HUES6 (cell line): ENCODE measurements around the gene DENND2A.
"Not testable (repeated sequence)": the region's sequence is repeated elsewhere in the genome, so short reads cannot be mapped to it uniquely, and the experiment has no call there.

Experiments
- H3K27ac ChIP-seq: 2 replicates; pipeline ENCODE4 v1.7.0; 2013; ENCODE audit warnings: low read depth, mild to moderate bottlenecking, low read length, inconsistent platforms
- H3K27me3 ChIP-seq: 2 replicates; pipeline ENCODE4 v1.6.1; 2013; ENCODE audit warnings: low read length; ENCODE audit not compliant: control insufficient read depth, insufficient read depth
- H3K36me3 ChIP-seq: 2 replicates; pipeline ENCODE4 v1.6.1; 2013; ENCODE audit warnings: low read length; ENCODE audit not compliant: control insufficient read depth, insufficient read depth
- H3K4me1 ChIP-seq: 2 replicates; pipeline ENCODE4 v1.6.1; 2013; ENCODE audit warnings: low read length; ENCODE audit not compliant: control insufficient read depth, insufficient read depth
- H3K4me3 ChIP-seq: 2 replicates; pipeline ENCODE4 v1.5.1; 2013; ENCODE audit warnings: low read depth, low read length
- H3K9ac ChIP-seq: one replicate; pipeline ENCODE4 v1.6.1; 2013; ENCODE audit warnings: mild to moderate bottlenecking, low read length
- H3K9me3 ChIP-seq: 2 replicates; pipeline ENCODE4 v1.6.1; 2013; ENCODE audit warnings: low read depth, low read length; ENCODE audit not compliant: control insufficient read depth, insufficient read depth

DENND2A gene

GRCh38 chr7:140584195-140584851 is 56.3 kb downstream of the DENND2A start:
- peaks cover 2% of the 10 kb centered on the region; the same call in 1 of the 2 replicates for H3K4me1 ChIP-seq
- H3K36me3 ChIP-seq: peaks cover 19% of the 10 kb centered on the region
- H3K4me3 ChIP-seq: no peak overlapping the region
- no peak overlapping the region for H3K9ac ChIP-seq
- no peaks in the 10 kb centered on the region for H3K27me3 ChIP-seq
- no peaks in the 10 kb centered on the region for H3K9me3 ChIP-seq
- H3K27ac ChIP-seq: no peak overlapping the region

GRCh38 chr7:140581411-140581810 is 59.2 kb downstream of the DENND2A start:
- no peak overlapping the region for H3K4me3 ChIP-seq
- no peaks in the 10 kb centered on the region for H3K4me1 ChIP-seq
- H3K9ac ChIP-seq: no peak overlapping the region
- peaks cover 9% of the 10 kb centered on the region; the same call in 1 of the 2 replicates for H3K36me3 ChIP-seq
- no peaks in the 10 kb centered on the region for H3K9me3 ChIP-seq
- no peaks in the 10 kb centered on the region for H3K27me3 ChIP-seq
- no peak overlapping the region for H3K27ac ChIP-seq

GRCh38 chr7:140577651-140578050 is 63.0 kb downstream of the DENND2A start:
- H3K9me3 ChIP-seq: no peaks in the 10 kb centered on the region
- H3K27ac ChIP-seq: no peak overlapping the region
- H3K4me1 ChIP-seq: no peaks in the 10 kb centered on the region
- no peak overlapping the region for H3K9ac ChIP-seq
- no peak overlapping the region for H3K4me3 ChIP-seq
- peaks cover 10% of the 10 kb centered on the region; the same call in 1 of the 2 replicates for H3K36me3 ChIP-seq
- H3K27me3 ChIP-seq: no peaks in the 10 kb centered on the region

DNA sequence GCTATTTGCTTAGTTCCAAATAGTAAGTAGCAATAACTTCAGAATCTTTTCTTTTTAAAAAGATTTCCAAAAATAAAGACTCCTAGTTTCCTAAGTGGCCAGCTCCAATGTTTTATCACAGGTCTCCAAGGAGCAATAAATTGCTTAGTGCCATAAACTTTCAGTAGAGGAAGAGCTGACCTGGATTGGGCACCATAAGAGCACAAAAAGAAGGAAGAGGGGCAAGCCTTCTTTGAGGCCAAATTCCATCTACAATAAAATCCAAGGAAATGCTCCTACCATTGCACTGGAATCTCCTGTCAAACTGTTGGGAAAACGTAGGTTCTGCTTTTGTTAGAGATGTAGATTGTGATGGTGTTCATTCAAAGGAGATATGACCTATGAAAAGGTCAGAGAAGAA is 64.0 kb downstream of the DENND2A start:
- Histone ChIP-seq H3K9me3 (no peaks in the 10 kb centered on the region), H3K4me3 (no peak overlapping the region), H3K27ac (no peak overlapping the region), H3K27me3 (no peaks in the 10 kb centered on the region), H3K36me3 (peaks cover 13% of the 10 kb centered on the region; the same call in 1 of the 2 replicates), H3K9ac (no peak overlapping the region), H3K4me1 (no peaks in the 10 kb centered on the region)

- no peak overlapping the region for H3K27ac ChIP-seq
- no peaks in the 10 kb centered on the region for H3K27me3 ChIP-seq
- H3K36me3 ChIP-seq: peaks cover 21% of the 10 kb centered on the region; the same call in 1 of the 2 replicates
- H3K9ac ChIP-seq: no peak overlapping the region
- no peaks in the 10 kb centered on the region for H3K4me1 ChIP-seq
- no peaks in the 10 kb centered on the region for H3K9me3 ChIP-seq
- H3K4me3 ChIP-seq: no peak overlapping the region
Observed at GRCh38 chr7:140571538-140572122, 69.0 kb downstream of the DENND2A start.

- Histone ChIP-seq H3K9me3 (no peaks in the 10 kb centered on the region), H3K4me3 (no peak overlapping the region), H3K4me1 (no peaks in the 10 kb centered on the region), H3K27me3 (no peaks in the 10 kb centered on the region), H3K27ac (no peak overlapping the region), H3K9ac (no peak overlapping the region), H3K36me3 (peaks cover 21% of the 10 kb centered on the region; the same call in 1 of the 2 replicates)
Observed at GRCh38 chr7:140570120-140570519, 70.5 kb downstream of the DENND2A start.

DNA sequence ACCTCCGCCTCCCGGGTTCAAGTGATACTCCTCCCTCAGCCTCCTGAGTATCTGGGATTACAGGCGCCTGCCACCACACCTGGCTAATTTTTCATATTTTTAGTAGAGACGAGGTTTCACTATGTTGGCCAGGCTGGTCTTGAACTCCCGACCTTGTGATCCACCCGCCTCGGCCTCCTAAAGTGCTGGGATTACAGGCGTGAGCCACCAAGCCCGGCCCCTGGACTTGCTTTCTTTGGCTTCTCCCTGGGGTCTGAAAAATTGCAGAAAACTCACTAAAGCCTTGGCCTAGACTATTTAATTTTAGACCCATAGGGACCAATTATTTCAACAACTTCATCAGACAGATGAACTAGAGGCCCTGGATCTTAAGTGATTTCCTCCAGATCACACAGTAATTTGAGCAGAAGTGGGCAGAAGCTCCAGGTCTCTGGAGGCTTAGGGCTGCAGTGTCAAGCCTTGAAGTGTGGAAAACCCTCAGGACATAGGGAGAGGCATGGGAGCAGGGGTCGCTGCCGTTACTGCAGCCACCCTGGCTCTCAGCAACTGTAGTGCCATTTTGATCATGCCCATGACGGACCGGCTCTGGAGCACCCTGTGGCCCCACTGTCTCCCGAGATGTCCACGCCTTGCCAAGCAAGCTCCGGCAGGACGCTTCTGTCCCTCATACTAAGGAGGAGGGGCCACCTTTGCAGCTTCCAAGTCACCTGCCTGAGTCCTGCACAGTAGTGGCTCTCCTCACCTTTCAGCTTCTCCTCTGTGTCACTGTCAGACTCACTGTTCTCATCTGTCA is 72.4 kb downstream of the DENND2A start:
- H3K4me1 ChIP-seq: peaks cover 2% of the 10 kb centered on the region
- H3K4me3 ChIP-seq: no peak overlapping the region
- no peaks in the 10 kb centered on the region for H3K9me3 ChIP-seq
- peaks cover 16% of the 10 kb centered on the region; the same call in 1 of the 2 replicates for H3K36me3 ChIP-seq
- H3K27me3 ChIP-seq: no peaks in the 10 kb centered on the region
- no peak overlapping the region for H3K27ac ChIP-seq
- no peak overlapping the region for H3K9ac ChIP-seq

GRCh38 chr7:140566186-140566585 is 74.4 kb downstream of the DENND2A start:
- H3K4me1 ChIP-seq, H3K27me3 ChIP-seq, H3K36me3 ChIP-seq, H3K4me3 ChIP-seq, H3K9ac ChIP-seq, H3K27ac ChIP-seq, H3K9me3 ChIP-seq: not testable (repeated sequence)

- H3K4me1 ChIP-seq, H3K36me3 ChIP-seq, H3K4me3 ChIP-seq, H3K9ac ChIP-seq, H3K9me3 ChIP-seq, H3K27ac ChIP-seq, H3K27me3 ChIP-seq: not testable (repeated sequence)
Observed at GRCh38 chr7:140565761-140566160, 74.9 kb downstream of the DENND2A start.

GRCh38 chr7:140564643-140565042 is 76.0 kb downstream of the DENND2A start:
- no peaks in the 10 kb centered on the region for H3K27me3 ChIP-seq
- H3K4me1 ChIP-seq: peaks cover 10% of the 10 kb centered on the region
- no peak overlapping the region for H3K4me3 ChIP-seq
- 0 out of 2 replicates have a peak, but pooled peaks cover 7% of the 10 kb centered on the region for H3K36me3 ChIP-seq
- no peak overlapping the region for H3K9ac ChIP-seq
- no peaks in the 10 kb centered on the region for H3K9me3 ChIP-seq
- H3K27ac ChIP-seq: no peak overlapping the region

DNA sequence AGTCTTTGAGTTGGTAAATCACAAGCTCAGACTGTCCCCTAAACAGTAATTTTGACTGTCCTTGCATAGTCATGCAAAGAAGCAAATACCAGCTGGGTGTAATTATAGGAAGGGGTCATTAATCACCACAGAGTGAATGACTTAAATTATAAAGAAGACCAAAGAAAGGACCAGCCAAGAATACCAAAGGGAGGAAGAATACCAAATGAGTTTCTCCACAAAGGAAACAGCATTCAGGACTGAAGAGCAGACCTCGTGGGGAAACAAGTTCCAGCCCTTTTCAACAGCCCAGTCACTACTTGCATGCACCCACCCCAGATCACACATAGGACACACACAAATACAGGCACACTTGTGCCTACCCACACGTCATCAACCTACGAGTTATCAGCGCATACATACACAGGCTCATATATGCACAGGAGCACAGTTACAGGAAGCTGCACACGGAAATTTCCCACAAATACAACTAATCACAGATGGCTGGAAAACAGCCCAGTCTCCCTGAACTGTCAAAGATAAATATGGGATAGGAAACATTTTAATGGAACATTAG is 77.6 kb downstream of the DENND2A start:
- H3K4me1 ChIP-seq: peaks cover 13% of the 10 kb centered on the region
- H3K9me3 ChIP-seq: no peaks in the 10 kb centered on the region
- no peak overlapping the region for H3K9ac ChIP-seq
- no peak overlapping the region for H3K27ac ChIP-seq
- H3K27me3 ChIP-seq: no peaks in the 10 kb centered on the region
- no peak overlapping the region for H3K4me3 ChIP-seq
- peaks cover 9% of the 10 kb centered on the region for H3K36me3 ChIP-seq
